ENCODE measurements around the gene TAF11L2.
"Not testable (repeated sequence)": the region's sequence is repeated elsewhere in the genome, so short reads cannot be mapped to it uniquely, and the experiment has no call there.

Gene TAF11L2

DNA sequence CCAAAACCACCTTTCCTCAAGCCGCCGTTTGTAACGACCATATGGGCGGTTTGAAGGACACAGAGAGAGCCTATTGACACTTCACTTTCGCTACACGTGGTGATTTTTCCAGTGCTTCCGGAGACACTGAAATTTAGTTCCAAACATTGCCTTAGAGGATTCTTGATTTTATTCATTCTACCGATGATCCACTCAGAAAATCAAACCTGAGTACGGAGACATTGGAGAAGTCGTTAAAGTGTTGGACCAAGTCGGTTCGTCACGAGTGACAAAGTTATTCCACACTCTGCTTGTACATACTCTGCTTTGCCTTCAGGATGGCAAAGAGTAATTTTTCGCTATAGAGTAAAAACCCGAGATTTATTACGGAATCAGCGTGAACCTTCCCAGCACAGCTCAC, 28.5 kb downstream of the TAF11L2 start:
- DNase-seq (ENCODE audit: low read depth), result not testable (repeated sequence)

DNA sequence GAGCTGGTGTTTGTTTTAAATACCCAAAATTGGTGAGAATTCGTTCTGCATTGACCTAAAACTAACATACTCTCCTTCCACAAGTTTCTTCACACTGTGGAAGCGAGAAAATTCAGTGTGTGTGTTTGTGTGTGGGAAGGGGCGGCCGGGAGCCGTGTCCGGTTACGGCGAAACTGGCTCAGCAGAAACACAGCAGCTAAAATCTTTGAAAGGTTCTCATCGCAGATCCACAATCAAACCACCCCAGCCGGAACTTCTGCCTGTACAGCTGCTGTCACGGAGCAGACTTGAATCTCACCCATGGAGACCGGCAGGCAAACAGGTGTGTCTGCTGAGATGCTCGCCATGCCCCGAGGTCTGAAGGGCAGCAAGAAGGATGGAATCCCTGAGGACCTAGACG, 30.3 kb downstream of the TAF11L2 start, which contains the start of gene TAF11L6:
TSS of gene TAF11L6 (plus strand) at position 301 of the 400 bp plus-strand sequence.
- not testable (repeated sequence) for DNase-seq (ENCODE audit: low read depth)
